PC-3 (cell line): ENCODE data around the gene PPHLN1. TPM values are rescaled to one million over a fixed set of nuclear protein-coding genes. Genes with fewer than 3 reads are reported as not detected.

ENCODE experiments used
- ATAC-seq: fragments of 200-7000 bp; cut with Tn5 transposase; 2 replicates; pipeline ENCODE4 v1.9.1; 2020; ENCODE audit warnings: mild to moderate bottlenecking, moderate library complexity
- BruUV-seq: library from RNA; stranded (reverse); fragments of 400-500 nt; replicated peaks from 2 replicates; lab custom pipeline; 2021; lab: Mats Ljungman, UMichigan
- CTCF ChIA-PET: fragments of 300-600 bp; sonication (Branson Sonifier 250); formaldehyde crosslinking; loops from one replicate; lab custom pipeline; 2022; ENCODE audit warnings: antibody characterized with exemption; lab: Charles Lee
- POLR2A ChIA-PET: fragments of 300-600 bp; sonication (Branson Sonifier 250); formaldehyde crosslinking; loops from one replicate; lab custom pipeline; 2022; ENCODE audit warnings: antibody characterized with exemption; ENCODE audit not compliant: unreplicated experiment; lab: Charles Lee
- DNase-seq: peaks from one replicate; pipeline ENCODE4 v3.0.0-alpha.2; 2015
- H2AFZ ChIP-seq: fragments of 300-600 bp; sonication (generic); 2 replicates; pipeline ENCODE4 v1.6.0; 2016; ENCODE audit warnings: antibody characterized with exemption, low read length
- H3F3A ChIP-seq: fragments of 300-600 bp; sonication (generic); one replicate; pipeline ENCODE4 v1.6.0; 2017; ENCODE audit warnings: antibody characterized with exemption, low read length, control low read depth, mild to moderate bottlenecking; ENCODE audit not compliant: unreplicated experiment
- H3K27ac ChIP-seq: fragments of 300-600 bp; sonication (generic); 2 replicates; pipeline ENCODE4 v1.5.1; 2016; ENCODE audit warnings: mild to moderate bottlenecking, low read length
- H3K27me3 ChIP-seq: fragments of 300-600 bp; sonication (generic); 2 replicates; pipeline ENCODE4 v1.6.1; 2016; ENCODE audit warnings: low read length, mixed read lengths
- H3K36me3 ChIP-seq: fragments of 300-600 bp; sonication (generic); 2 replicates; pipeline ENCODE4 v1.6.1; 2016; ENCODE audit warnings: low read depth, mixed run types, low read length, mixed read lengths
- H3K4me1 ChIP-seq: fragments of 300-600 bp; sonication (generic); 2 replicates; pipeline ENCODE4 v1.5.1; 2016; ENCODE audit warnings: low read length; ENCODE audit not compliant: insufficient read depth
- H3K4me2 ChIP-seq: fragments of 300-600 bp; sonication (generic); 2 replicates; pipeline ENCODE4 v1.6.0; 2016; ENCODE audit warnings: low read length
- H3K4me3 ChIP-seq: fragments of 300-600 bp; sonication (generic); 2 replicates; pipeline ENCODE4 v1.5.1; 2016; ENCODE audit warnings: mild to moderate bottlenecking, low read length, mixed read lengths
- H3K79me2 ChIP-seq: fragments of 300-600 bp; sonication (generic); 2 replicates; pipeline ENCODE4 v1.6.1; 2017; ENCODE audit warnings: low read length, mixed read lengths
- H3K9ac ChIP-seq: fragments of 300-600 bp; sonication (generic); 2 replicates; pipeline ENCODE4 v1.6.0; 2016; ENCODE audit warnings: mild to moderate bottlenecking, low read length
- H3K9me2 ChIP-seq: fragments of 300-600 bp; sonication (generic); replicated peaks from 2 replicates; pipeline ENCODE4 v1.6.1; 2016; ENCODE audit warnings: mixed run types, low read length, mixed read lengths
- H3K9me3 ChIP-seq: fragments of 300-600 bp; sonication (generic); 2 replicates; pipeline ENCODE4 v1.6.1; 2016; ENCODE audit warnings: low read length, mixed read lengths
- H4K20me1 ChIP-seq: fragments of 300-600 bp; sonication (generic); 2 replicates; pipeline ENCODE4 v1.6.1; 2016; ENCODE audit warnings: low read length, mixed read lengths
- EZH2 ChIP-seq: fragments of 300-600 bp; sonication (generic); IDR thresholded peaks from one replicate; pipeline ENCODE4 v1.6.1; 2017; ENCODE audit warnings: antibody characterized with exemption, mild to moderate bottlenecking, low read length; ENCODE audit not compliant: unreplicated experiment
- EZH2phosphoT487 ChIP-seq: fragments of 300-600 bp; sonication (generic); IDR thresholded peaks from 2 replicates; pipeline ENCODE4 v1.6.1; 2018; ENCODE audit warnings: mild to moderate bottlenecking, antibody characterized with exemption, low read length, borderline replicate concordance
- intact Hi-C: fragments of 100-400 bp; cut with micrococcal nuclease; formaldehyde crosslinking; loops from 2 replicates; pipeline ENCODE4 v1.9.0; 2023
- total RNA-seq: library from RNA; depleted of rRNA; stranded (reverse); fragments of >200 nt; gene quantifications from 2 replicates; pipeline ENCODE4 v1.2.3, GENCODE V29; 2014
- TF ChIP-seq, protein P1 (sequence below): fragments of 300-600 bp; sonication (generic); conservative IDR thresholded peaks from 2 replicates; pipeline ENCODE4 v1.5.1; 2017; ENCODE audit warnings: antibody characterized with exemption, low read depth, mild to moderate bottlenecking, low read length

Gene PPHLN1
- total RNA-seq, 1 experiment from 2014 or later, result 82.0 TPM

DNA sequence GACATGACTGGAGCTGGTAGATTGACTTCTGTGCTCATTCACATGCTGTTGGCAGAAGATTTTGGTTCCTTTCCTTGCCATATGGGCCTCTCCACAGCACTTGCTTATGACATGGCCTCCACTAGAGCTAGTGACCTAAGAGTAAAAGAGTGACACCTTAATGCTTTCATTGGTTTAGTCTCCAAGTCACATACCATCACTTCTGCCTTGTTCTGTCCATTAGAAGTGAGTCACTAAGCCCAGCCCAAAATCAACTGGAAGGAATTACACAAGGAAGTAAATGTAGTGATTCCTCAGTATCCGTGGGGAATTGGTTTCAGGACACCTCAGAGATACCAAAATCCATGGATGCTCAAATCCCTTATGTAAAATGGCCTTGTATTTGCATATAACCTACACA, 81.3 kb downstream of the PPHLN1 start:
- BruUV-seq, result no TSS peak
- no peaks in the 10 kb centered on the region for H3K9me3 ChIP-seq
- H3K9ac ChIP-seq, result no peak overlapping the region
- H2AFZ ChIP-seq, result no peak overlapping the region
- ChIA-PET POLR2A (no interaction called here), CTCF (no interaction called here)
- TF ChIP-seq EZH2, result no peak
- TF ChIP-seq, protein P1, sequence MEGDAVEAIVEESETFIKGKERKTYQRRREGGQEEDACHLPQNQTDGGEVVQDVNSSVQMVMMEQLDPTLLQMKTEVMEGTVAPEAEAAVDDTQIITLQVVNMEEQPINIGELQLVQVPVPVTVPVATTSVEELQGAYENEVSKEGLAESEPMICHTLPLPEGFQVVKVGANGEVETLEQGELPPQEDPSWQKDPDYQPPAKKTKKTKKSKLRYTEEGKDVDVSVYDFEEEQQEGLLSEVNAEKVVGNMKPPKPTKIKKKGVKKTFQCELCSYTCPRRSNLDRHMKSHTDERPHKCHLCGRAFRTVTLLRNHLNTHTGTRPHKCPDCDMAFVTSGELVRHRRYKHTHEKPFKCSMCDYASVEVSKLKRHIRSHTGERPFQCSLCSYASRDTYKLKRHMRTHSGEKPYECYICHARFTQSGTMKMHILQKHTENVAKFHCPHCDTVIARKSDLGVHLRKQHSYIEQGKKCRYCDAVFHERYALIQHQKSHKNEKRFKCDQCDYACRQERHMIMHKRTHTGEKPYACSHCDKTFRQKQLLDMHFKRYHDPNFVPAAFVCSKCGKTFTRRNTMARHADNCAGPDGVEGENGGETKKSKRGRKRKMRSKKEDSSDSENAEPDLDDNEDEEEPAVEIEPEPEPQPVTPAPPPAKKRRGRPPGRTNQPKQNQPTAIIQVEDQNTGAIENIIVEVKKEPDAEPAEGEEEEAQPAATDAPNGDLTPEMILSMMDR, result no peak
- TF ChIP-seq EZH2phosphoT487, result no peak
- intact Hi-C loops, result no loop called here
- no peak overlapping the region for H3K27ac ChIP-seq
- no peaks in the 10 kb centered on the region for H3K9me2 ChIP-seq
- H3K27me3 ChIP-seq, result no peaks in the 10 kb centered on the region
- ATAC-seq, result no peak; the same call in 1 of the 2 replicates
- H4K20me1 ChIP-seq, result no peaks in the 10 kb centered on the region
- H3K36me3 ChIP-seq, result peaks cover 4% of the 10 kb centered on the region; the same call in 1 of the 2 replicates
- DNase-seq, result peak; percentile 13
- H3K79me2 ChIP-seq, result no peaks in the 10 kb centered on the region
- peaks cover 4% of the 10 kb centered on the region; the same call in 1 of the 2 replicates for H3K4me1 ChIP-seq
- H3F3A ChIP-seq, result no peaks in the 10 kb centered on the region
- no peak overlapping the region for H3K4me2 ChIP-seq
- H3K4me3 ChIP-seq, result no peak overlapping the region

DNA sequence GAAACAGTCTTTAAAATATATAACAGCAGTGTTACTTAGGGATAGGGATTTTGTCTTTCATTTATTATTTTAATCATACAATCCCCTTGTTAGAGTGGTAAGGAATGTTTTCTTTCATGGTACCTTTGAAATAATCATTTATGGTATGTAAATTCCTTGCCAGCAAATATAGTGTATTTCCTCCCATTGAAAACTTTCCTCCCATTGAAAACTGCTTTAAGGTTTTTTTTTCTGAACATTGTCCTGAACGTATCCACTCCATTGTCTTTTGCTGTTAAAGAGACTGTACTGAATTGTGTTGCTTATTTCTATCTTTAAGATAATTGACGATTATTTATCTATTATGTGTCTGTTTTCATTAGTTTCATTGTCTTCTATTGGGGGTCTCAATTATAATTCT, 83.5 kb downstream of the PPHLN1 start:
- Histone ChIP-seq H3K79me2 (no peaks in the 10 kb centered on the region; the same call in 1 of the 2 replicates), H3K4me3 (no peak overlapping the region), H3K4me2 (no peak overlapping the region), H3K27me3 (no peaks in the 10 kb centered on the region), H3K9me3 (no peaks in the 10 kb centered on the region), H3K36me3 (peaks cover 6% of the 10 kb centered on the region; the same call in 1 of the 2 replicates), H3F3A (no peaks in the 10 kb centered on the region), H3K9me2 (no peaks in the 10 kb centered on the region), H3K4me1 (peaks cover 4% of the 10 kb centered on the region; the same call in 1 of the 2 replicates), H2AFZ (no peak overlapping the region), H3K27ac (no peak overlapping the region), H3K9ac (no peak overlapping the region), H4K20me1 (no peaks in the 10 kb centered on the region)
- intact Hi-C loops, result no loop called here
- no peak for ATAC-seq
- TF ChIP-seq, protein P1, result no peak
- TF ChIP-seq EZH2 (no peak), EZH2phosphoT487 (no peak)
- no peak for DNase-seq
- POLR2A ChIA-PET, result no interaction called here
- BruUV-seq, result no TSS peak
- CTCF ChIA-PET, result no interaction called here

DNA sequence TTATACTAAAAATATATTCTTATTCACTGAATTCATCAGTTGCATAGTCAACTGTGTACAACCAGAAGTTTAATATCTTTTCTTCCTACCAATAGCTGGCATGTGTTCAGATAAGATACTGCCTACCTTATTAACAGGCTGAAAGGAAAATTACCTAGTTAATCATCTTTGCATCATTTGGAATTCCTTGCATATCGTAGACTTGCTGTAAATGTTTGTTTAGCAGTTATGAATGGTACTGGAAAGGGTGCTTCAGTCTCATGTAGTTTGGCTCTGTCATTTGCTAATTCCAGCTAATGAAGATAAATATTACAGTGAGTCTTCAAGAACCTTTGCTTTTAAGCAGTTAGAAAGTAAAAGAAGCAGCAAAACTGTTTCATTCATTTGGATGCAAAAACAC, 84.4 kb downstream of the PPHLN1 start:
- no peaks in the 10 kb centered on the region for H3K27me3 ChIP-seq
- intact Hi-C loops, result no loop called here
- H3K9me3 ChIP-seq, result no peaks in the 10 kb centered on the region
- ChIA-PET CTCF (interaction anchor here (0.6 kb wide), 1 partner anchor 20 kb away, joined by 3 read pairs; no protein-coding TSS in a partner anchor), POLR2A (no interaction called here)
- no peak overlapping the region for H3K4me3 ChIP-seq
- no peak overlapping the region for H3K9ac ChIP-seq
- no peaks in the 10 kb centered on the region for H4K20me1 ChIP-seq
- no peak overlapping the region for H2AFZ ChIP-seq
- H3K4me1 ChIP-seq, result peaks cover 4% of the 10 kb centered on the region; the same call in 1 of the 2 replicates
- peaks cover 6% of the 10 kb centered on the region for H3K36me3 ChIP-seq
- no peaks in the 10 kb centered on the region for H3K9me2 ChIP-seq
- H3F3A ChIP-seq, result no peaks in the 10 kb centered on the region
- TF ChIP-seq EZH2 (no peak), EZH2phosphoT487 (no peak)
- TF ChIP-seq, protein P1, result no peak
- DNase-seq (peak; percentile 13), ATAC-seq (no peak; the same call in 1 of the 2 replicates)
- no peak overlapping the region for H3K27ac ChIP-seq
- H3K4me2 ChIP-seq, result no peak overlapping the region
- BruUV-seq, result no TSS peak
- H3K79me2 ChIP-seq, result no peaks in the 10 kb centered on the region; the same call in 1 of the 2 replicates
